H9 (cell line): Measurements from ENCODE around the gene ACTN1. TPM values are rescaled to one million over a fixed set of nuclear protein-coding genes. Genes with fewer than 3 reads are reported as not detected.

Experiments
- DNase-seq: peaks from one replicate; pipeline ENCODE4 v3.0.0-alpha.2; 2017
- H2AFZ ChIP-seq: one replicate; pipeline ENCODE4 v1.6.1; 2013; ENCODE audit warnings: mild to moderate bottlenecking, low read length, control low read depth, moderate library complexity
- H2AK5ac ChIP-seq: 2 replicates; pipeline ENCODE4 v1.6.1; 2013; ENCODE audit warnings: low read length, control low read depth, mixed read lengths; ENCODE audit not compliant: insufficient read length
- H2BK120ac ChIP-seq: one replicate; pipeline ENCODE4 v1.6.1; 2013; ENCODE audit warnings: low read depth, mild to moderate bottlenecking, low read length, control low read depth, inconsistent platforms; ENCODE audit not compliant: poor library complexity, severe bottlenecking
- H2BK12ac ChIP-seq: 2 replicates; pipeline ENCODE4 v1.6.1; 2013; ENCODE audit warnings: low read length, control low read depth, mixed read lengths, low read depth; ENCODE audit not compliant: insufficient read length
- H2BK15ac ChIP-seq: 2 replicates; pipeline ENCODE4 v1.6.1; 2013; ENCODE audit warnings: low read depth, low read length, control low read depth
- H2BK20ac ChIP-seq: one replicate; pipeline ENCODE4 v1.6.1; 2013; ENCODE audit warnings: low read depth, mild to moderate bottlenecking, low read length, control low read depth, inconsistent platforms; ENCODE audit not compliant: poor library complexity, severe bottlenecking
- H2BK5ac ChIP-seq: 2 replicates; pipeline ENCODE4 v1.6.1; 2013; ENCODE audit warnings: low read length, control low read depth, mixed read lengths; ENCODE audit not compliant: insufficient read length
- H3K14ac ChIP-seq: 2 replicates; pipeline ENCODE4 v1.6.1; 2013; ENCODE audit warnings: low read length, control low read depth; ENCODE audit not compliant: insufficient read depth
- H3K18ac ChIP-seq: 2 replicates; pipeline ENCODE4 v1.6.1; 2013; ENCODE audit warnings: low read depth, mild to moderate bottlenecking, mixed read lengths, low read length, control low read depth; ENCODE audit not compliant: insufficient read length
- H3K23ac ChIP-seq: 2 replicates; pipeline ENCODE4 v1.6.1; 2013; ENCODE audit warnings: low read length, control low read depth, mixed read lengths, low read depth; ENCODE audit not compliant: insufficient read length
- H3K23me2 ChIP-seq: 2 replicates; pipeline ENCODE4 v1.6.1; 2013; ENCODE audit warnings: low read depth, mild to moderate bottlenecking, mixed read lengths, low read length, control low read depth; ENCODE audit not compliant: insufficient read length, poor library complexity, severe bottlenecking
- H3K27ac ChIP-seq: 2 replicates; pipeline ENCODE4 v1.5.1; 2013; ENCODE audit warnings: low read length, control low read depth, mixed read lengths, low read depth; ENCODE audit not compliant: insufficient read length
- H3K27me3 ChIP-seq: 2 replicates; pipeline ENCODE4 v1.6.1; 2013; ENCODE audit warnings: low read length, control low read depth, inconsistent platforms; ENCODE audit not compliant: insufficient read depth
- H3K4ac ChIP-seq: 2 replicates; pipeline ENCODE4 v1.6.1; 2013; ENCODE audit warnings: low read depth, mild to moderate bottlenecking, control low read depth, inconsistent platforms, low read length, moderate library complexity
- H3K4me1 ChIP-seq: 2 replicates; pipeline ENCODE4 v1.6.1; 2013; ENCODE audit warnings: low read length, control low read depth, inconsistent platforms; ENCODE audit not compliant: insufficient read depth
- H3K4me2 ChIP-seq: 2 replicates; pipeline ENCODE4 v1.6.1; 2013; ENCODE audit warnings: low read length, control low read depth, mixed read lengths; ENCODE audit not compliant: insufficient read length, insufficient read depth
- H3K56ac ChIP-seq: 2 replicates; pipeline ENCODE4 v1.6.1; 2013; ENCODE audit warnings: low read depth, mild to moderate bottlenecking, mixed read lengths, low read length, control low read depth; ENCODE audit not compliant: insufficient read length
- H3K79me1 ChIP-seq: 2 replicates; pipeline ENCODE4 v1.6.1; 2013; ENCODE audit warnings: low read depth, mild to moderate bottlenecking, moderate library complexity, low read length, control low read depth, inconsistent platforms; ENCODE audit not compliant: insufficient read depth, poor library complexity, severe bottlenecking
- H3K79me2 ChIP-seq: 2 replicates; pipeline ENCODE4 v1.6.1; 2013; ENCODE audit warnings: low read length, control low read depth, inconsistent platforms; ENCODE audit not compliant: insufficient read depth
- H3K9ac ChIP-seq: 2 replicates; pipeline ENCODE4 v1.6.1; 2013; ENCODE audit warnings: low read length, control low read depth, mixed read lengths; ENCODE audit not compliant: insufficient read length; ENCODE audit errors: extremely low read depth
- H3K9me3 ChIP-seq: one replicate; pipeline ENCODE4 v1.6.1; 2013; ENCODE audit warnings: low read depth, low read length, inconsistent platforms; ENCODE audit not compliant: control insufficient read depth
- H3T11ph ChIP-seq: one replicate; pipeline ENCODE4 v1.6.1; 2013; ENCODE audit warnings: mild to moderate bottlenecking, low read length, control low read depth, inconsistent platforms
- H4K20me1 ChIP-seq: one replicate; pipeline ENCODE4 v1.6.1; 2013; ENCODE audit not compliant: control insufficient read depth, insufficient read length, insufficient read depth
- H4K5ac ChIP-seq: 2 replicates; pipeline ENCODE4 v1.6.1; 2013; ENCODE audit warnings: low read depth, mild to moderate bottlenecking, mixed read lengths, low read length, control low read depth; ENCODE audit not compliant: insufficient read length
- H4K8ac ChIP-seq: replicated peaks from 2 replicates; pipeline ENCODE4 v1.6.1; 2013; ENCODE audit warnings: low read length, control low read depth, mixed read lengths, low read depth; ENCODE audit not compliant: insufficient read length
- H4K91ac ChIP-seq: 2 replicates; pipeline ENCODE4 v1.6.1; 2013; ENCODE audit warnings: low read depth, mild to moderate bottlenecking, moderate library complexity, mixed read lengths, low read length, control low read depth; ENCODE audit not compliant: insufficient read length
- H3K27ac Mint-ChIP-seq, 3 experiments: 2 replicates in 2 of 3; 3 replicates in 1 of 3; pipeline ENCODE4 v1.8.0; 2020 to 2021; ENCODE audit warnings: mixed read lengths in 3 of 3, mild to moderate bottlenecking in 1 of 3, moderate library complexity in 1 of 3
- H3K27me3 Mint-ChIP-seq: 2 replicates; pipeline ENCODE4 v1.8.0; 2021; ENCODE audit warnings: low read depth, mild to moderate bottlenecking, moderate library complexity, mixed read lengths
- H3K36me3 Mint-ChIP-seq, 3 experiments: 2 replicates in 2 of 3; 3 replicates in 1 of 3; pipeline ENCODE4 v1.8.0; 2020 to 2021; ENCODE audit warnings: low read depth in 3 of 3, mixed read lengths in 3 of 3; ENCODE audit not compliant: insufficient read depth in 1 of 3
- H3K4me1 Mint-ChIP-seq, 2 experiments: 2 replicates each; pipeline ENCODE4 v1.8.0; 2020; ENCODE audit warnings: mixed read lengths in 2 of 2
- H3K4me3 Mint-ChIP-seq, 2 experiments: 2 replicates in 1 of 2; 3 replicates in 1 of 2; pipeline ENCODE4 v1.8.0; 2020 to 2021; ENCODE audit warnings: mild to moderate bottlenecking in 2 of 2, mixed read lengths in 2 of 2, moderate library complexity in 1 of 2
- H3K9me3 Mint-ChIP-seq, 2 experiments: 2 replicates in 1 of 2; 3 replicates in 1 of 2; pipeline ENCODE4 v1.8.0; 2020; ENCODE audit warnings: mild to moderate bottlenecking in 2 of 2, mixed read lengths in 2 of 2, moderate library complexity in 1 of 2
- WGBS: extraction: QIAGEN DNeasy Blood & Tissue Kit; methylation state at CpG from one replicate; pipeline ENCODE4 v1.1.7; 2013; ENCODE audit warnings: missing lambda C conversion rate, low lambda C conversion rate, mixed read lengths; ENCODE audit not compliant: insufficient read length; ENCODE audit errors: extremely low coverage; 5-methylcytosine and 5-hydroxymethylcytosine counted together
- total RNA-seq: library from RNA; stranded (reverse); gene quantifications from 2 replicates; pipeline ENCODE4 v1.2.1, GENCODE V29; 2021
- TF ChIP-seq, protein P1 (sequence below): fragments of 200-600 bp; sonication (generic); conservative IDR thresholded peaks from 3 replicates; pipeline ENCODE4 v1.8.0; 2021; ENCODE audit warnings: antibody characterized with exemption, mild to moderate bottlenecking

The ACTN1 gene
- total RNA-seq, 1 experiment from 2014 or later: 219 TPM

DNA sequence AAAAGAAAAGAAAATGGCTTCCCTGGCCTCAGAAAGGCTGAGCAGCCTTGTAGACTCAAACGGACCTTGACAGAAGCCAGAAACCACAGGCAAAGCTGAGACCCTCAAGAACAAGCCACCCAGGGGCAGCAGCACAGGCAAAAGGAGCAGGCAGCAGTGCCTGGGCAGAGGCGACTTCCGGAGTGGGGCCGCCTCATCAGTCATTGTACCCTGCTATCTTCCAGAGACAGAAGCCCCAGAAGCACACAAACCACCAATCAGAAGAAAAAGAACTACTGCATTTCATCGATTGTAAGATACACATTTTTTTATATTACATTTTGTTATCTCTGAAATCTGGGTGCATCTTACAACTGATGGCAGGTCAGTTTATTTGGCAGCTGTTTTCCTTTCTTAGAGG, 128.0 kb downstream of the ACTN1 start:
- H3K9me3 Mint-ChIP-seq: peaks cover 0 to 2% of the 10 kb centered on the region in 2 experiments; a peak in 2 of 5 replicates
- Histone ChIP-seq H3K4ac (no peak overlapping the region), H2BK120ac (no peak overlapping the region), H3K56ac (no peak overlapping the region), H2AFZ (no peak overlapping the region), H3T11ph (no peak overlapping the region), H3K14ac (no peak overlapping the region), H3K18ac (no peak overlapping the region), H2BK15ac (no peak overlapping the region), H3K23me2 (no peaks in the 10 kb centered on the region), H3K4me1 (no peaks in the 10 kb centered on the region; the same call in 1 of the 2 replicates), H2BK12ac (no peak overlapping the region), H3K27me3 (no peaks in the 10 kb centered on the region), H3K27ac (no peak overlapping the region), H4K20me1 (no peaks in the 10 kb centered on the region), H3K4me2 (no peak overlapping the region), H3K79me2 (no peaks in the 10 kb centered on the region), H2BK5ac (no peak overlapping the region), H4K8ac (no peak overlapping the region), H4K5ac (no peak overlapping the region), H2BK20ac (no peak overlapping the region), H2AK5ac (no peak overlapping the region), H4K91ac (no peak overlapping the region), H3K9me3 (no peaks in the 10 kb centered on the region), H3K79me1 (no peaks in the 10 kb centered on the region), H3K23ac (no peak overlapping the region), H3K9ac (no peak overlapping the region)
- H3K4me3 Mint-ChIP-seq: no peak overlapping the region
- H3K27me3 Mint-ChIP-seq: no peaks in the 10 kb centered on the region
- no peaks in the 10 kb centered on the region; a peak in 2 of 4 replicates for H3K4me1 Mint-ChIP-seq
- H3K27ac Mint-ChIP-seq: no peak overlapping the region
- peaks cover 0 to 3% (median 0%) of the 10 kb centered on the region in 3 experiments; a peak in 1 of 7 replicates for H3K36me3 Mint-ChIP-seq
- DNase-seq: no peak
- no CpG with 5 or more reads among the region's 5 CpGs for WGBS
- TF ChIP-seq, protein P1, sequence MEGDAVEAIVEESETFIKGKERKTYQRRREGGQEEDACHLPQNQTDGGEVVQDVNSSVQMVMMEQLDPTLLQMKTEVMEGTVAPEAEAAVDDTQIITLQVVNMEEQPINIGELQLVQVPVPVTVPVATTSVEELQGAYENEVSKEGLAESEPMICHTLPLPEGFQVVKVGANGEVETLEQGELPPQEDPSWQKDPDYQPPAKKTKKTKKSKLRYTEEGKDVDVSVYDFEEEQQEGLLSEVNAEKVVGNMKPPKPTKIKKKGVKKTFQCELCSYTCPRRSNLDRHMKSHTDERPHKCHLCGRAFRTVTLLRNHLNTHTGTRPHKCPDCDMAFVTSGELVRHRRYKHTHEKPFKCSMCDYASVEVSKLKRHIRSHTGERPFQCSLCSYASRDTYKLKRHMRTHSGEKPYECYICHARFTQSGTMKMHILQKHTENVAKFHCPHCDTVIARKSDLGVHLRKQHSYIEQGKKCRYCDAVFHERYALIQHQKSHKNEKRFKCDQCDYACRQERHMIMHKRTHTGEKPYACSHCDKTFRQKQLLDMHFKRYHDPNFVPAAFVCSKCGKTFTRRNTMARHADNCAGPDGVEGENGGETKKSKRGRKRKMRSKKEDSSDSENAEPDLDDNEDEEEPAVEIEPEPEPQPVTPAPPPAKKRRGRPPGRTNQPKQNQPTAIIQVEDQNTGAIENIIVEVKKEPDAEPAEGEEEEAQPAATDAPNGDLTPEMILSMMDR: no peak
